GM12864 (cell line): ENCODE results near the gene NPHP4.

ENCODE experiments used
- DNase-seq: peaks from one replicate; pipeline ENCODE4 v3.0.0-alpha.2; 2011; ENCODE audit warnings: low read depth
- H3K4me3 ChIP-seq: 2 replicates; pipeline ENCODE4 v1.5.1; 2011; ENCODE audit warnings: mild to moderate bottlenecking, low read depth, low read length, control low read depth
- TF ChIP-seq, protein P1 (sequence below): IDR thresholded peaks from 2 replicates; pipeline ENCODE4 v1.5.1; 2011; ENCODE audit warnings: low read depth, mild to moderate bottlenecking, moderate library complexity, low read length, control low read depth, inconsistent platforms; ENCODE audit errors: missing control alignments

NPHP4 gene

DNA sequence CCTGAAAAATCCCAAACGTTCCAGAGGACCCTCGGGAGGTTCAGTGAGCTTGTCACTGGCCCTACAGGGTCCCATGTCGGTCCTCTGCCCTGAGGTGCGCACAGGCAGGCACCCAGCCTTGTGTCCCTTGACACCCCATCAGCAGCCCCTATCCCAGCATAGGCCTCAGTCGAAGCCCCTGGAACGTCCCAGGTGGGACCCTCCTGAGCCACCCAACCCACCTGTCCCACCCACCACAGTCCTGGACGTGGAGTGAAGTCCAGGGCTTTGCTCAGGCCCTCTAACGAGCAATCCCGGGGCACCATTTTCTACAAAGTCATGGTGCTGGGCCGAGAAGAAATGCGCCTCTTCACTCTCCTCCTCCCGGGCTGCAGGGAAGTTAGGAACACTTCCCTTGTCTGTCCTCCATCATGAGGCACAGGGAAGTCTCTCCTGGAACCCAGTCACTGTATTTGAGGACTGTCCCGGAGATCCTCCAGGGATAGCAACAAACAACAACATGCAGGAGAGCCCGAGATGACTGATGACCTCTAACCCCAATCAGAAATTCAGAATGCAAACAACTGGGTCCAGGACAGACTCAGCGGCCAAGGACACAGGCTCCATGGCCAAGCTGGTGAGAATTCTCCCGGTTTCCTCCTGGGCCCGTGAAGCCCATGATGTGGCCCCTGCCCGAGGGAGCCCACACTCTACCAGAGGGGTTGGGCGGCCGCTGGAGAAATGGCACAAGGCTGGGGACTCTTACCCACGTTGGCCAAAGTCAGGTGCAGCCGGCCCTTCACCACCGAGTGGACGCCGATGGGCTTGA is 105.5 kb downstream of the NPHP4 start:
- TF ChIP-seq, protein P1, sequence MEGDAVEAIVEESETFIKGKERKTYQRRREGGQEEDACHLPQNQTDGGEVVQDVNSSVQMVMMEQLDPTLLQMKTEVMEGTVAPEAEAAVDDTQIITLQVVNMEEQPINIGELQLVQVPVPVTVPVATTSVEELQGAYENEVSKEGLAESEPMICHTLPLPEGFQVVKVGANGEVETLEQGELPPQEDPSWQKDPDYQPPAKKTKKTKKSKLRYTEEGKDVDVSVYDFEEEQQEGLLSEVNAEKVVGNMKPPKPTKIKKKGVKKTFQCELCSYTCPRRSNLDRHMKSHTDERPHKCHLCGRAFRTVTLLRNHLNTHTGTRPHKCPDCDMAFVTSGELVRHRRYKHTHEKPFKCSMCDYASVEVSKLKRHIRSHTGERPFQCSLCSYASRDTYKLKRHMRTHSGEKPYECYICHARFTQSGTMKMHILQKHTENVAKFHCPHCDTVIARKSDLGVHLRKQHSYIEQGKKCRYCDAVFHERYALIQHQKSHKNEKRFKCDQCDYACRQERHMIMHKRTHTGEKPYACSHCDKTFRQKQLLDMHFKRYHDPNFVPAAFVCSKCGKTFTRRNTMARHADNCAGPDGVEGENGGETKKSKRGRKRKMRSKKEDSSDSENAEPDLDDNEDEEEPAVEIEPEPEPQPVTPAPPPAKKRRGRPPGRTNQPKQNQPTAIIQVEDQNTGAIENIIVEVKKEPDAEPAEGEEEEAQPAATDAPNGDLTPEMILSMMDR, result no peak
- H3K4me3 ChIP-seq, result no peak overlapping the region
- no peak for DNase-seq

DNA sequence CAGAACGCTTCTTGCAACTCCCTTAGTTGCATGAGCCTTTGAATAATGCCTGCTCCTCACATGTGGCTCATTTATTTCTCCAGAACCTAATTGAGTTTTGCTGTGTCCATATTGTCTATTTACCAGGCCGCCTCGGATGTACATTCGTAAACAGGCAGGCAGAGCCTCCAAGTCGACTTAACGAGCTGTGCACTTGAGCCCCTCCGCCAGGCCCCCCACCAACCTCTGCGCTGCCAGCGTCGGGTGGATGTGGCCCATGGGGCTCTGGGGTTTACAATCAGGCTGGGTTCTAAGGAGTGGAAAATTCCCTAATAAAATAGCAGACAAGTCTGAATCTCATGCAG is 106.1 kb downstream of the NPHP4 start:
- no peak overlapping the region for H3K4me3 ChIP-seq
- TF ChIP-seq, protein P1, result no peak
- no peak for DNase-seq

- no peak overlapping the region for H3K4me3 ChIP-seq
- TF ChIP-seq, protein P1, result no peak
- DNase-seq, result no peak
Observed at GRCh38 chr1:5885471-5886139, 106.6 kb downstream of the NPHP4 start.

- TF ChIP-seq, protein P1, result no peak
- DNase-seq, result no peak
- no peak overlapping the region for H3K4me3 ChIP-seq
Observed at GRCh38 chr1:5884110-5884509, 108.1 kb downstream of the NPHP4 start.

DNA sequence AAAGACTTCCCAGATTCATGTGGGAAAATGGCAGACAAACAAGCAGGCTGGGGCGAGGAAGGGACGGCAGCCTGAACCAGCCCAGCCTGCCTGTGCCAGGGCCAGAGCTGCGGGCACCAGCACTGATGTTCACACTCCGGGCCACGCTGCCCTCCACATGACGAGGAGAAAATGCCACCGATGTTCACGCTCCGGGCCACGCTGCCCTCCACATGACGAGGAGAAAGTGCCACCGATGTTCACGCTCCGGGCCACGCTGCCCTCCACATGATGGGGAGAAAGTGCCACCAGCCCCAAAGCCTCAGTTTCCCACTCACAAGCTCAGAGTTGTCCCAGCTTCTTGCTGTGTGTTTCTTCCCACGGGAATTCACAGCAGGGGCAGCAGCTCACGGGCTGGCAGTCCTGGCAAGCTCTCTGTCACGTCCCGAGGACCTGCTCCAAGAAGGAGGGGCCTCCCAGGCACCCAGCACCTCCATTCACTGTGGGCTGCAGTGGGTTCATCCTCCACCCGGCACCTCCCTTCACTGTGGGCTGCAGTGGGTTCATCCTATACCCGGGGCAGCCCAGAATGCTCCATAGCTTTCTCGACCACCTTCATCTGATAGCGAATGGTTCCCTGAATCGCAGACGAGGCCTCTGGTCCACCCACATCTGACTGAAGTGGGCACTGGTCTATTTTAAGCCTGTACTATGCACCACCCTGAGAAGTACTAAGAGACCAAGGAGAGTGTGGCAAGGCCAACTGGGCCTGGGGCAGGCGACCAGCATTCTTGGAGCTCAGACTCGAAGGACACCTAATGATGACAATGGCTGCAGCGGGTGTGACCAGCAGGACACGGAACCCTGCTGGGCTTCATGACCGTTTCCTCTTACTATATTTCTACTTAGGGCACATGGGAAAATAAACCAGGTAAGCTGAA is 108.8 kb downstream of the NPHP4 start:
- no peak overlapping the region for H3K4me3 ChIP-seq
- TF ChIP-seq, protein P1, result no peak
- DNase-seq, result no peak

DNA sequence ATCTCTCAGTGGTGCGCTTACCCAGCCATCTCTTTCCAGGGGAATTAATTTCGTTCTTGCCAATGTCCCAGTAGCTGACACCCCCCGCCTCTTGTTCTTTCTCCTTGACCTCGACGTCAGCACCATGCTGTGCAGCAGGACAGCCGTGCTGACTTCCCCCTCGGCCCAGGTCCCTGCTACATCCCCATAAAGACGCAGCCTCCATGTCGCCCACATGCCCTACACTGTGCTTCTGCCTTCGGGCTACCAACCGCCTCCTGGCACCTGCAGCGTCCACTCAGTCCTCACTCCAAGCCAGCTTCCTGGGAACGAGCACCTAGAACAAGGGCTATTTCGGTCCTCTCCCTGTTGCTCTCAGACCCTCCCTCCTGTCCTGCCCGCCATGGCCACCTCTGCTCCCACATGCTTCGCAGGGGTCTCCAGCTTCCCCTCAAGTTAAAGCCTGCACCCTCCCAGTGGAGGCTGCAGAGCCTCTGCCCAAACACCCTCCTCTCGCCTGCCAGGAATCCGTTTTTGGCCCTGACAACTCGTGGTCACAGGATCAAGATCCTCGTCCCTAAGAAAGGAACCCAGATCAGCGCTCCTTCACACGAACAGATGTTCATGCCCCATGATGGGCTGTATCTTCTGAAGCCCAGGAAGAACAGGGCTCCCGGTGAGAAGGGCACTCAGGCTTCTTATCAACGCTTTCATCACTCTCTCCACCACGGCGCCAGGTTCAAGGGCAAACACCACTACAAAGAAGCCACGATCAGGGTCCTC is 109.7 kb downstream of the NPHP4 start:
- no peak for DNase-seq
- H3K4me3 ChIP-seq, result no peak overlapping the region
- TF ChIP-seq, protein P1, result no peak
